ENCODE results near the gene DPH6.

DNA sequence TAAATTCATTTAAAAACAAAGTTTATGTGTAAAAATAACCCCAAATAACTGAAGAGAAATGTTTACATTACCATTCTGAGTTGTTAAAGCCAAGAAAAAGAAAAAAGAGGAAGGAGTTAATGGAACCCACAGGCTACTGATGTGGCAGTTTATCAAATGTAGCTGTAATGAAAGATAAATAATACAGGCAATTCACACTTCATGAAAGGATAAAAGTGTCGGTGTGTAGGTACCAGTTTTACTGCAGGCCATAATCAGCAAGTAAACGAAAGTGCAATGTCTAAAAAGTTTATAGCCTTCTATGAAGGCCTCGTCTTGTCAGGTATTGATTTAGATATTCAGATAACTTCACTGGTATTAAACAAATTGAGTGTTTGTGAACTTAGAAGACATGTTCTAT, 164.6 kb downstream of the DPH6 start:
- TF ChIP-seq, protein P1, sequence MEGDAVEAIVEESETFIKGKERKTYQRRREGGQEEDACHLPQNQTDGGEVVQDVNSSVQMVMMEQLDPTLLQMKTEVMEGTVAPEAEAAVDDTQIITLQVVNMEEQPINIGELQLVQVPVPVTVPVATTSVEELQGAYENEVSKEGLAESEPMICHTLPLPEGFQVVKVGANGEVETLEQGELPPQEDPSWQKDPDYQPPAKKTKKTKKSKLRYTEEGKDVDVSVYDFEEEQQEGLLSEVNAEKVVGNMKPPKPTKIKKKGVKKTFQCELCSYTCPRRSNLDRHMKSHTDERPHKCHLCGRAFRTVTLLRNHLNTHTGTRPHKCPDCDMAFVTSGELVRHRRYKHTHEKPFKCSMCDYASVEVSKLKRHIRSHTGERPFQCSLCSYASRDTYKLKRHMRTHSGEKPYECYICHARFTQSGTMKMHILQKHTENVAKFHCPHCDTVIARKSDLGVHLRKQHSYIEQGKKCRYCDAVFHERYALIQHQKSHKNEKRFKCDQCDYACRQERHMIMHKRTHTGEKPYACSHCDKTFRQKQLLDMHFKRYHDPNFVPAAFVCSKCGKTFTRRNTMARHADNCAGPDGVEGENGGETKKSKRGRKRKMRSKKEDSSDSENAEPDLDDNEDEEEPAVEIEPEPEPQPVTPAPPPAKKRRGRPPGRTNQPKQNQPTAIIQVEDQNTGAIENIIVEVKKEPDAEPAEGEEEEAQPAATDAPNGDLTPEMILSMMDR (IDR thresholded peaks at IDR 0.05) = no peak
- TF ChIP-seq POLR2A (IDR thresholded peaks at IDR 0.05) = no peak

Data from Peyer's patch (tissue), 4 donors.